Measurements from ENCODE around the gene MISP.
"Not testable (repeated sequence)": the region's sequence is repeated elsewhere in the genome, so short reads cannot be mapped to it uniquely, and the experiment has no call there.

Gene MISP

GRCh38 chr19:743168-743687 lies 7.7 kb upstream of the MISP start:
- TF ChIP-seq, protein P1, sequence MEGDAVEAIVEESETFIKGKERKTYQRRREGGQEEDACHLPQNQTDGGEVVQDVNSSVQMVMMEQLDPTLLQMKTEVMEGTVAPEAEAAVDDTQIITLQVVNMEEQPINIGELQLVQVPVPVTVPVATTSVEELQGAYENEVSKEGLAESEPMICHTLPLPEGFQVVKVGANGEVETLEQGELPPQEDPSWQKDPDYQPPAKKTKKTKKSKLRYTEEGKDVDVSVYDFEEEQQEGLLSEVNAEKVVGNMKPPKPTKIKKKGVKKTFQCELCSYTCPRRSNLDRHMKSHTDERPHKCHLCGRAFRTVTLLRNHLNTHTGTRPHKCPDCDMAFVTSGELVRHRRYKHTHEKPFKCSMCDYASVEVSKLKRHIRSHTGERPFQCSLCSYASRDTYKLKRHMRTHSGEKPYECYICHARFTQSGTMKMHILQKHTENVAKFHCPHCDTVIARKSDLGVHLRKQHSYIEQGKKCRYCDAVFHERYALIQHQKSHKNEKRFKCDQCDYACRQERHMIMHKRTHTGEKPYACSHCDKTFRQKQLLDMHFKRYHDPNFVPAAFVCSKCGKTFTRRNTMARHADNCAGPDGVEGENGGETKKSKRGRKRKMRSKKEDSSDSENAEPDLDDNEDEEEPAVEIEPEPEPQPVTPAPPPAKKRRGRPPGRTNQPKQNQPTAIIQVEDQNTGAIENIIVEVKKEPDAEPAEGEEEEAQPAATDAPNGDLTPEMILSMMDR (conservative IDR thresholded peaks at IDR 0.05), result no peak
- no peak for TF ChIP-seq ZFX (IDR thresholded peaks at IDR 0.05)
- H3K27ac ChIP-seq, result no peak overlapping the region

DNA sequence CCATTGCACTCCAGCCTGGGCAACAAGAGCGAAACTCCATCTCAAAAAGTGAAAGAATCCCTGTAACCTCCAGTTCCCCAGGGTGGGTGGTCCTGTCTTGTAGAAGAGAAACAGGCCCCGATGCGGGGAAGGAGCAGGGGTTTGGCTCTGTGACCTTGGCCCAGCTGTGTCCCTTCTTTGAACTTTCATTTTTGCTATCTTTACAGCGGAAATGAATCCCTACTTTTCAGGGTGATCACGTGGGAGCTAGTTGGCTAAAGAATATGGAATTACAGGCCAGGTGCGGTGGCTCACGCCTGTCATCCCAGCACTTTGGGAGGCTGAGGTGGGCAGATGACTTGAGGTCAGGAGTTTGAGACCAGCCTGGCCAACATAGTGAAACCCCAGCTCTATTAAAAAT lies 5.8 kb upstream of the MISP start:
- H3K27ac ChIP-seq, result not testable (repeated sequence)

DNA sequence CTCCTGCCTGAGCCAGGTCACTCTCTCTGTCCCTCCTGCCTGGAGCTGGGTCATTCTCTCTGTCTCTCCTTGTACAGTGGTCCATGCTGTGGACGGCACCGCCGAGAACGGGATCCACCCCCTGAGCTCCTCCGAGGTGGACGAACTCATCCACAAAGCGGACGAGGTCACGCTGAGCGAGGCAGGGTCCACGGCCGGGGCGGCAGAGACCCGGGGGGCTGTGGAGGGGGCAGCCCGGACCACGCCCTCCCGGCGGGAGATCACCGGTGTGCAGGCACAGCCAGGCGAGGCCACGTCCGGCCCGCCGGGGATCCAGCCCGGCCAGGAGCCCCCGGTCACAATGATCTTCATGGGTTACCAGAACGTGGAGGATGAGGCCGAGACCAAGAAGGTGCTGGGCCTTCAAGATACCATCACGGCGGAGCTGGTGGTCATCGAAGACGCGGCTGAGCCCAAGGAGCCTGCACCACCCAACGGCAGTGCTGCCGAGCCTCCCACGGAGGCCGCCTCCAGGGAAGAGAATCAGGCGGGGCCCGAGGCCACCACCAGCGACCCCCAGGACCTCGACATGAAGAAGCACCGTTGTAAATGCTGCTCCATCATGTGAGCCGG lies 4.6 kb upstream of the MISP start:
- TF ChIP-seq, protein P1 (conservative IDR thresholded peaks at IDR 0.05), result no peak
- TF ChIP-seq ZFX (IDR thresholded peaks at IDR 0.05), result no peak
- H3K27ac ChIP-seq, result no peak overlapping the region

- H3K27ac ChIP-seq, result no peak overlapping the region
- TF ChIP-seq ZFX (IDR thresholded peaks at IDR 0.05), result no peak
- TF ChIP-seq, protein P1 (conservative IDR thresholded peaks at IDR 0.05), result no peak
These were observed 4.0 kb upstream of the MISP start for GRCh38 chr19:746956-747355.

GRCh38 chr19:747432-748273 lies 3.3 kb upstream of the MISP start:
- TF ChIP-seq, protein P1 (conservative IDR thresholded peaks at IDR 0.05), result no peak
- no peak for TF ChIP-seq ZFX (IDR thresholded peaks at IDR 0.05)
- H3K27ac ChIP-seq, result no peak overlapping the region

DNA sequence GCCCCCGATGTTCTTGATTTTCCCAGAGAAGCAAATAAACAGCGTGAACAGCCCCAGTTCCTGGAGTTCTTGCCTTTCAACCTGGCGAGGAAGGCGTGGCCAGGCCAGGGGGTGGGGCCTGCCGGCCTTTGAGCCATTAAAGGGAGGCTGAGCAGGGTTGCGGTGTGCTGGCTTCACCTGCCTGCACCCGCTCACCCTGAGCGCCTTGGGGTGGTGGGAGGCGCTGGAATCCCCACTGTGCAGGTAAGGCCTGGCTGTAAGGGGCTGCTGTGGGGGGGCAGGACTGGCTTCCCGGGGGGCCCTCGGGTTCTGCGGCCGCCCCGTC lies 2.7 kb upstream of the MISP start:
- no peak for TF ChIP-seq ZFX (IDR thresholded peaks at IDR 0.05)
- TF ChIP-seq, protein P1 (conservative IDR thresholded peaks at IDR 0.05), result no peak
- no peak overlapping the region for H3K27ac ChIP-seq

DNA sequence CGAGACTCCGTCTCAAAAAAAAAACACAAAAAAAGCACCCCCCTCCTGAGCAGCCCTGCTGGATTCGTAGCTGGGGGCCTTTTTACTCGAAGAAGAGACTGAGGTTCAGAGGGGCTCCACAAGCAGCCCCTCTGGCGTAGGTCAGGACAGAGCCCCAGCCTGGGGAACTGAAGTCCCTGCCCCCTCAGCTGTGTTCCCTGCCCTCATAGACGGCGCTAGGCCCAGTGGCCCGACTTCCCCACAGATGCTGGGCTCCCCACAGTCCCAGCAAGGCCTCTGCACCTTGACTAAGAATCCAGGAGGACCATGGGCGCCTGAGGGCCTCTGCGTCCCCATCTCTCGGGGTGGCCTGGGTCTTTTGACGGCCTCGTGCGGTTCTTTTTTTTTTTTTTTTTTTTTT lies 1.1 kb upstream of the MISP start:
- H3K27ac ChIP-seq, result no peak overlapping the region
- TF ChIP-seq ZFX (IDR thresholded peaks at IDR 0.05), result no peak
- TF ChIP-seq, protein P1 (conservative IDR thresholded peaks at IDR 0.05), result no peak

All from C4-2B (cell line).